Spinal cord (tissue), 10 donors: ENCODE data around the gene ABI1. TPM values are rescaled to one million over a fixed set of nuclear protein-coding genes. Genes with fewer than 3 reads are reported as not detected.

Source experiments
- DNase-seq, 6 donors: peaks; one replicate each; pipeline versions ENCODE4 v3.0.0 to v3.0.0-alpha.2; 2013 to 2015; ENCODE audit warnings: low spot score in 6 of 6, low read depth in 4 of 6
- H3K27ac ChIP-seq: one replicate; pipeline ENCODE4 v1.5.1; 2013; ENCODE audit warnings: low read depth, low read length, control low read depth
- H3K27me3 ChIP-seq: one replicate; pipeline ENCODE4 v1.6.1; 2013; ENCODE audit warnings: low read length; ENCODE audit not compliant: control insufficient read depth, insufficient read depth
- H3K36me3 ChIP-seq: one replicate; pipeline ENCODE4 v1.6.1; 2013; ENCODE audit warnings: low read length; ENCODE audit not compliant: control insufficient read depth, insufficient read depth
- H3K4me1 ChIP-seq: one replicate; pipeline ENCODE4 v1.6.1; 2013; ENCODE audit warnings: low read length; ENCODE audit not compliant: control insufficient read depth, insufficient read depth
- H3K4me3 ChIP-seq: one replicate; pipeline ENCODE4 v1.5.1; 2013; ENCODE audit warnings: low read depth, low read length, control low read depth
- H3K9me3 ChIP-seq: one replicate; pipeline ENCODE4 v1.6.1; 2013; ENCODE audit warnings: low read length; ENCODE audit not compliant: control insufficient read depth, insufficient read depth
- WGBS: methylation state at CpG from one replicate; pipeline ENCODE4 v1.1.5; 2013; ENCODE audit warnings: missing lambda C conversion rate; ENCODE audit not compliant: insufficient coverage; 5-methylcytosine and 5-hydroxymethylcytosine counted together
- polyA plus RNA-seq, 2 donors: library from polyadenylated mRNA; unstranded; fragments of 120-200 nt; gene quantifications; one replicate each; pipeline ENCODE4 v1.2.1, GENCODE V29; 2013; ENCODE audit not compliant: insufficient read length in 2 of 2
- total RNA-seq, 2 donors: library from RNA; depleted of rRNA in 1 of 2; stranded (reverse); fragments of 120-200 nt in 1 of 2; fragments of >200 nt in 1 of 2; gene quantifications; one replicate each; pipeline versions ENCODE4 v1.2.3 to v1.2.4, GENCODE V29; 2013 to 2014
- donor health status: healthy.

ABI1 gene
- total and polyA plus RNA-seq, 4 donors, result 60.3 to 87.0 (median 76.2) TPM

- Histone ChIP-seq H3K36me3 (no peaks in the 10 kb centered on the region), H3K4me3 (no peak overlapping the region), H3K9me3 (no peaks in the 10 kb centered on the region), H3K27ac (no peak overlapping the region), H3K4me1 (no peaks in the 10 kb centered on the region), H3K27me3 (no peaks in the 10 kb centered on the region)
- no peak for DNase-seq
- WGBS, result 100% methylated on average over 1 of the region's 2 CpGs
Measured at GRCh38 chr10:26835025-26835424, 25.7 kb downstream of the ABI1 start.

DNA sequence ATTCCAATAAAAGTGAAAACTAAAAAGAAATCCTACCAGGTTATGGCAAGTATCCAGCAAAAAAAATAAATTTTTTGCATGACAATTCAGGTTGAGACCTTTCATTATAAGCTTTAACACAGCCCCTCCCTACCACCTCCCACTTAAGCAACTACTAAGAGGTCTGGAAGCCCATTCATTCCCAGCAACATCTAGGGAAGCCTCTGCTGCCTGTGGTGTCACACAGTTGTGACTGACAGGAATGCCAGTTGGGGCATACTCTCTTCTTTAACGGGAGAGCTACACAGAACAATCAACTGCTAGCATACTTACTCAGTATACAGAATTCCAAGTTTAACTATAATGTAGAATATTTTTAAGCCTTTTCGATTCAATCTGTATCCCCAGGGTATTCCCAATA, 27.8 kb downstream of the ABI1 start:
- H3K4me3 ChIP-seq, result no peak overlapping the region
- WGBS, result no CpG with 5 or more reads among the region's 2 CpGs
- H3K9me3 ChIP-seq, result no peaks in the 10 kb centered on the region
- H3K36me3 ChIP-seq, result no peaks in the 10 kb centered on the region
- no peaks in the 10 kb centered on the region for H3K27me3 ChIP-seq
- DNase-seq, result no peak
- H3K27ac ChIP-seq, result no peak overlapping the region
- no peaks in the 10 kb centered on the region for H3K4me1 ChIP-seq

DNA sequence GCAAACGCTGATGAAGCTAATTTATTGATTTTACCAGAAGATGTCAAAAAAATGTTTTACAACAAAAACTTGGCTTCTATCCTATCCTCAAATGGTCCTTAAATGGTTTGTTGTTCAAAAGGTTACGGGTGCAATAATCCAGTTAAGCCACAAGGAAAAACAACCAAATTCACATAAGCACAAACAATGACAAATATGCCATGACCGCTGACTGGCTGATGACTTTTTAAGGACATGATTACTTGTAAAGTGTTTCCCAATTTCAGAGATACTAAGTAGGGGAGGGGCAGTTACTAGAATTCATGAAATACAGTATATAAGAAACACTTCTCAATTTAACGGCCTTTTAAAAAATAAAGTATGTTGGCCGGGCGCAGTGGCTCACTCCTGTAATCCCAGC, 28.8 kb downstream of the ABI1 start:
- H3K27ac ChIP-seq, result no peak overlapping the region
- H3K36me3 ChIP-seq, result no peaks in the 10 kb centered on the region
- H3K4me3 ChIP-seq, result no peak overlapping the region
- H3K4me1 ChIP-seq, result no peaks in the 10 kb centered on the region
- no peaks in the 10 kb centered on the region for H3K27me3 ChIP-seq
- no peaks in the 10 kb centered on the region for H3K9me3 ChIP-seq
- no peak for DNase-seq
- WGBS, result no CpG with 5 or more reads among the region's 6 CpGs

- no peak overlapping the region for H3K4me3 ChIP-seq
- no peak for DNase-seq
- WGBS, result no CpG with 5 or more reads among the region's 5 CpGs
- no peaks in the 10 kb centered on the region for H3K9me3 ChIP-seq
- H3K27me3 ChIP-seq, result no peaks in the 10 kb centered on the region
- H3K4me1 ChIP-seq, result no peaks in the 10 kb centered on the region
- H3K36me3 ChIP-seq, result no peaks in the 10 kb centered on the region
- no peak overlapping the region for H3K27ac ChIP-seq
Measured at GRCh38 chr10:26829810-26830515, 30.8 kb downstream of the ABI1 start.

DNA sequence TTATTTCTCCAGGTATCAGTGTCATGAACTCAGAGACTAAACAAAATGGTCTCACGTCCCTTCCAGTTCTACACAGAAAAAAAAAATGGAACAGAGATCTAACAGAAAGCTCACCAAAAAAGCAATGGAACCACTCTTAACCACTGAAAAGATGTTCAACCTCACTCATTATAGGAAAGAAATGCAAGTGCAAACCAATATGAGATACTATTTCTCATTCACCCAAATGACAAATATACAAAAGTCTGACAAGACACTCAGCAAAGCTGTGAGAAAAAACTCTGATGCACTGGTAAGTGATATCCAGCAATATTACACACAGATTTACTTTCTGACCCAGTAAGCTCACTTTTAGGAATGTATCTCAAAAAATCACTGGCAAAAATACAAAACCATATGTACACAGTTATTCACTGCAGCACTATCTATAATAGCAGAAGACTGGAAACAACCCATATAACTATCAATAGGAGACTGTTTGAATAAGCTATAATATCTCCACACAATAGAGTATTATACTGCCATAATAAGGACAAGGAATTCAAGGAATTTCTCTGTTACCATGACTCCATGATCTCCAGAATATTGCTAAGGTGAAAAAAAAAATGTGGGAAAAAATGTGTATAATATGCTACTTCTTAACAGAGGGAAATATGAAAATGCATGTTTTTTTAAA, 36.6 kb downstream of the ABI1 start:
- DNase-seq, result no peak
- Histone ChIP-seq H3K9me3 (peaks cover 1% of the 10 kb centered on the region), H3K27ac (no peak overlapping the region), H3K4me1 (no peaks in the 10 kb centered on the region), H3K4me3 (no peak overlapping the region), H3K27me3 (no peaks in the 10 kb centered on the region), H3K36me3 (peaks cover 3% of the 10 kb centered on the region)
- WGBS, result no CpG with 5 or more reads among the region's 1 CpG

DNA sequence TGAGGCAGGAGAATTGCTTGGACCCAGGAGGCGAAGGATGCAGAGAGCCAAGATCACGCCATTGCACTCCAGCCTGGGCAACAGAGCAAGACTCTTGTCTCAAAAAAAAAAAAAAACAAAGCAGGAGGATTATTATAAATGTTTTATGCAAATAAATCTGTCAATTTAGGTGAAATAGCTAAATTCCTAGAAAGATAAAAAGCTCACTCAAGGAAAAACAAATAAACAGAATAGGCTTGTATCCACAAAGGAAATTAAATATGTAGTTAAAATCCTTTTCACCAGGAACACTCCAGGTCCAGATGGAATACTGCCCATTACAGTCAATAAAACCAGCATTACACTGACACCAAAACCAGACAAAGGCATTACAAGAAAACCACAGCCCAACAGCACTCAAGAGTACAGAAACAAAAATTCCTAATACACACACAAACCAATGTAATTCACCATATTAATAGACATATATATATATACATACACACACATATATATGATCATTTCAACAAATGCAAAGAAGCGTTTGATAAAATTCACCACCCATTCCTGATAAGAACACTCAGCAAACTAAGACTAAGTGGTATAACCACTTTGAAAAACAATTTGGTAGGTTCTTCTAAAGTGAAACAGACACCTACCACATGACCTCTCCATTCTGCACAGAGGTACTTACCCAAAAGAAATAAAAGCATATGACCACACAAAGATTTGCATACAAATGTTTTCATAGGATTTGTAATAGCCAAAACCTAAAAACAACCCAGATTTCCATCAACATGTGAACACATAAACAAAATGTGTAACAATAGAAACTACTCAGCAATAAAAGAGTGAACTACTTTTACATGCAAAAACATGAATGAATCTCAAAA, 38.8 kb downstream of the ABI1 start:
- Histone ChIP-seq H3K27me3 (no peaks in the 10 kb centered on the region), H3K27ac (no peak overlapping the region), H3K36me3 (peaks cover 3% of the 10 kb centered on the region), H3K4me3 (no peak overlapping the region), H3K4me1 (no peaks in the 10 kb centered on the region), H3K9me3 (peaks cover 1% of the 10 kb centered on the region)
- 100% methylated on average over 1 of the region's 3 CpGs for WGBS
- no peak for DNase-seq

- Histone ChIP-seq H3K9me3 (no peaks in the 10 kb centered on the region), H3K4me3 (no peak overlapping the region), H3K27ac (no peak overlapping the region), H3K36me3 (no peaks in the 10 kb centered on the region), H3K4me1 (no peaks in the 10 kb centered on the region), H3K27me3 (no peaks in the 10 kb centered on the region)
- WGBS, result 93% methylated on average over 2 of the region's 2 CpGs
- no peak for DNase-seq
Measured at GRCh38 chr10:26815500-26815899, 45.3 kb downstream of the ABI1 start.

GRCh38 chr10:26810435-26811026, 50.2 kb downstream of the ABI1 start:
- H3K4me3 ChIP-seq, result no peak overlapping the region
- WGBS, result 83% methylated on average over 3 of the region's 7 CpGs
- DNase-seq, result no peak

GRCh38 chr10:26809973-26810372, 50.8 kb downstream of the ABI1 start:
- Histone ChIP-seq H3K4me3 (no peak overlapping the region), H3K36me3 (no peaks in the 10 kb centered on the region), H3K27me3 (no peaks in the 10 kb centered on the region), H3K4me1 (no peaks in the 10 kb centered on the region), H3K9me3 (no peaks in the 10 kb centered on the region), H3K27ac (no peak overlapping the region)
- DNase-seq, result no peak
- WGBS, result no CpG with 5 or more reads among the region's 1 CpG

More at GRCh38 chr10:26810435-26811026, 50.2 kb downstream of the ABI1 start:
- Histone ChIP-seq H3K9me3 (no peaks in the 10 kb centered on the region), H3K4me1 (no peaks in the 10 kb centered on the region), H3K36me3 (no peaks in the 10 kb centered on the region), H3K27me3 (no peaks in the 10 kb centered on the region), H3K27ac (no peak overlapping the region)
